ENCODE data around the gene RBL1.
"Not testable (repeated sequence)": the region's sequence is repeated elsewhere in the genome, so short reads cannot be mapped to it uniquely, and the experiment has no call there.

RBL1 gene

GRCh38 chr20:37075932-37076685, 19.7 kb downstream of the RBL1 start:
- DNase-seq, result no peak

- DNase-seq, result no peak
Observed at GRCh38 chr20:37072293-37073196, 23.3 kb downstream of the RBL1 start.

- DNase-seq, result no peak
Observed at GRCh38 chr20:37071481-37071911, 24.3 kb downstream of the RBL1 start.

- DNase-seq, result not testable (repeated sequence)
Observed at GRCh38 chr20:37069563-37069962, 26.2 kb downstream of the RBL1 start.

GRCh38 chr20:37066168-37066567, 29.6 kb downstream of the RBL1 start:
- no peak for DNase-seq

- DNase-seq, result no peak
Observed at GRCh38 chr20:37055276-37055675, 40.5 kb downstream of the RBL1 start.

GRCh38 chr20:37053230-37053950, 42.4 kb downstream of the RBL1 start:
- no peak for DNase-seq

GRCh38 chr20:37042986-37043972, 52.5 kb downstream of the RBL1 start:
- no peak for DNase-seq

GRCh38 chr20:37039366-37039765, 56.4 kb downstream of the RBL1 start:
- not testable (repeated sequence) for DNase-seq

- DNase-seq, result no peak
Observed at GRCh38 chr20:37032077-37032476, 63.7 kb downstream of the RBL1 start.

GRCh38 chr20:37020636-37021035, 75.2 kb downstream of the RBL1 start:
- DNase-seq, result no peak

- not testable (repeated sequence) for DNase-seq
Observed at GRCh38 chr20:37012631-37013030, 83.2 kb downstream of the RBL1 start.

GRCh38 chr20:37011858-37012257, 83.9 kb downstream of the RBL1 start:
- not testable (repeated sequence) for DNase-seq

- no peak for DNase-seq
Observed at GRCh38 chr20:37011147-37011546, 84.7 kb downstream of the RBL1 start.

GRCh38 chr20:37007898-37008649, 87.7 kb downstream of the RBL1 start:
- DNase-seq, result no peak

- DNase-seq, result not testable (repeated sequence)
Observed at GRCh38 chr20:37005062-37005942, 90.5 kb downstream of the RBL1 start.

GRCh38 chr20:37001634-37002033, 94.2 kb downstream of the RBL1 start:
- not testable (repeated sequence) for DNase-seq

- not testable (repeated sequence) for DNase-seq
Observed at GRCh38 chr20:37000171-37000570, 95.6 kb downstream of the RBL1 start.

- DNase-seq, result no peak
Observed at GRCh38 chr20:36998652-36999051, 97.1 kb downstream of the RBL1 start.

GRCh38 chr20:36997121-36997520, 98.7 kb downstream of the RBL1 start:
- no peak for DNase-seq
